Thoracic aorta (tissue), 2 donors: ENCODE results near the gene MSN. TPM values are rescaled to one million over a fixed set of nuclear protein-coding genes. Genes with fewer than 3 reads are reported as not detected.
"Not testable (repeated sequence)": the region's sequence is repeated elsewhere in the genome, so short reads cannot be mapped to it uniquely, and the experiment has no call there.

Experiments used
- ATAC-seq: fragments of 150-250 bp; one replicate; pipeline ENCODE4 v1.8.0; 2017; ENCODE audit warnings: low read depth; ENCODE audit not compliant: insufficient number of reproducible peaks, low FRiP score
- DNase-seq: peaks from one replicate; pipeline ENCODE4 v3.0.0-alpha.2; 2020; ENCODE audit warnings: low spot score
- H3K27ac ChIP-seq, 2 donors: fragments of 200-600 bp; sonication (generic); 1 replicate in 1 of 2; 2 replicates in 1 of 2; pipeline ENCODE4 v1.5.1; 2016; ENCODE audit warnings: mild to moderate bottlenecking in 2 of 2, moderate library complexity in 2 of 2
- H3K27me3 ChIP-seq: fragments of 200-600 bp; sonication (generic); replicated peaks from 2 replicates; pipeline ENCODE4 v1.6.0; 2016; ENCODE audit warnings: mild to moderate bottlenecking; ENCODE audit not compliant: insufficient read depth
- H3K36me3 ChIP-seq: fragments of 200-600 bp; sonication (generic); one replicate; pipeline ENCODE4 v1.5.1; 2016
- H3K4me1 ChIP-seq, 2 donors: fragments of 200-600 bp; sonication (generic); 1 replicate in 1 of 2; 2 replicates in 1 of 2; pipeline versions ENCODE4 v1.5.1 to v1.6.0; 2016; ENCODE audit warnings: low read depth in 2 of 2, mild to moderate bottlenecking in 1 of 2; ENCODE audit not compliant: control insufficient read depth in 1 of 2
- H3K4me3 ChIP-seq: fragments of 200-600 bp; sonication (generic); 2 replicates; pipeline ENCODE4 v1.5.1; 2016; ENCODE audit warnings: mild to moderate bottlenecking
- H3K9me3 ChIP-seq: fragments of 200-600 bp; sonication (generic); 2 replicates; pipeline ENCODE4 v1.5.1; 2016
- total RNA-seq, 2 donors: library from RNA; depleted of rRNA; stranded (reverse); fragments of >200 nt; gene quantifications; one replicate each; pipeline versions ENCODE4 v1.1.0 to v1.2.3, GENCODE V29; 2016
- TF ChIP-seq, protein P1 (sequence below): fragments of 200-600 bp; sonication (generic); IDR thresholded peaks from one replicate; pipeline ENCODE4 v1.5.1; 2019; ENCODE audit warnings: antibody characterized with exemption

The MSN gene
- total RNA-seq, 2 donors from 2014 or later = 365 to 428 TPM

DNA sequence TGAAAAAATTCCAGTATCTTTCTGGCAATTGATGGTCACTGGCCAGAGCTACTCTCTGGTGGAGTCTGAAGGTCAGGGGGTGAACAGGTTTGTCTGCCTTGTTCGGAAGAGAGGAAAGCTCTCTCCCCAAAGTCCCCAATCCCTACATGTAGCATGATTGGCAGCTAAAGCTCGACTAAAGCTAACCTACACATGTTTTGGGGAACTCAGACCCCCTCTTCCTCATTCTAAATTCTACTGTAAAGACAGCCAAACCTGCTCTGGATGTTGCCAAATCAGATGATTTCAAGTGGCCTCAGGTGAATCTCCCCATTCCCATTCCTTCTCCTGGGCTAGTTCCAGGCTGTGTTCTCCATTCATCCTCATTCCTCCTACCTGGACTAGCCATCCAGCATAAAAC is 84.1 kb downstream of the MSN start:
- TF ChIP-seq, protein P1, sequence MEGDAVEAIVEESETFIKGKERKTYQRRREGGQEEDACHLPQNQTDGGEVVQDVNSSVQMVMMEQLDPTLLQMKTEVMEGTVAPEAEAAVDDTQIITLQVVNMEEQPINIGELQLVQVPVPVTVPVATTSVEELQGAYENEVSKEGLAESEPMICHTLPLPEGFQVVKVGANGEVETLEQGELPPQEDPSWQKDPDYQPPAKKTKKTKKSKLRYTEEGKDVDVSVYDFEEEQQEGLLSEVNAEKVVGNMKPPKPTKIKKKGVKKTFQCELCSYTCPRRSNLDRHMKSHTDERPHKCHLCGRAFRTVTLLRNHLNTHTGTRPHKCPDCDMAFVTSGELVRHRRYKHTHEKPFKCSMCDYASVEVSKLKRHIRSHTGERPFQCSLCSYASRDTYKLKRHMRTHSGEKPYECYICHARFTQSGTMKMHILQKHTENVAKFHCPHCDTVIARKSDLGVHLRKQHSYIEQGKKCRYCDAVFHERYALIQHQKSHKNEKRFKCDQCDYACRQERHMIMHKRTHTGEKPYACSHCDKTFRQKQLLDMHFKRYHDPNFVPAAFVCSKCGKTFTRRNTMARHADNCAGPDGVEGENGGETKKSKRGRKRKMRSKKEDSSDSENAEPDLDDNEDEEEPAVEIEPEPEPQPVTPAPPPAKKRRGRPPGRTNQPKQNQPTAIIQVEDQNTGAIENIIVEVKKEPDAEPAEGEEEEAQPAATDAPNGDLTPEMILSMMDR = no peak
- ATAC-seq (no peak), DNase-seq (no peak)
- Histone ChIP-seq H3K36me3 (no peaks in the 10 kb centered on the region), H3K4me3 (no peak overlapping the region), H3K9me3 (no peaks in the 10 kb centered on the region), H3K27me3 (no peaks in the 10 kb centered on the region), H3K4me1 (no peaks in the 10 kb centered on the region), H3K27ac (no peak overlapping the region)

DNA sequence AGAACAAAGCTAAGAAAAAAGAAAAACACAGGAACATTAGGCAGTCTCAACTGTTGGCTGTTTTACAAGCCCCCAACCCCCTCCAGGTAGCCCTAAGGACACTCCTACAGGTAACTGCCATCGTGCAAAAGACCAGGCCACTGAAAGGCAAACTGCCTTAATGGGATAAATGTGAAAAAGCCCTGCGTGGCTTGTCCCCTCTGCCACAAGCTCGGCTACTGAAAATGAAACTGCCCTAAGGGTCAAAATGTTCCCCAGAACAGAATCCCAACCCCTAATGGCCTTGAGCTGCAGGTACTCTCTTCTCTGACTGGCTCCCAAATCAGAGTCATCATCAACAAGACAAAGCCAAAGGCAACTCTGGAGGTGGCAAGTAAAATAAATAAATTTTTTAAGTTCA is 84.8 kb downstream of the MSN start:
- Histone ChIP-seq H3K9me3 (no peaks in the 10 kb centered on the region), H3K27ac (no peak overlapping the region), H3K4me3 (no peak overlapping the region), H3K4me1 (no peaks in the 10 kb centered on the region), H3K36me3 (no peaks in the 10 kb centered on the region), H3K27me3 (no peaks in the 10 kb centered on the region)
- ATAC-seq = no peak
- no peak for DNase-seq
- TF ChIP-seq, protein P1 = no peak

DNA sequence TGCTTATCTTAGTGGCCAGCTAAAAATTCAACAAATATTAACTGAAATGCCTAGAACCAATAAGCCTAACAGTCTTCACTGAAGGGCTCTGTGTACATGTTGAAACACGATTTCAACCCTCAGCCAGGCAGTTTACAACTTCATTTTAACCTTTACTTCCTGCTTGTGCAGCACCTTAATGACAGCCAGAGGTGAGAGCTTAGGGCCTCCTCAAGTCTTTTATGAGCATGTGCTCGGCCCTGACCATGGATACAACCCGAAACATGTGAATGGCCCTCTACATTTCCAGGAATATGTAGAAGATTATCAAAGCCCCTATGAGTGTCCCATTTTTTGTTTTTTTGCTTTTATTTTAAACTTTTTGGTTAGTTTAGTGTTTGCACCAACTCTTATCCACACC is 88.3 kb downstream of the MSN start:
- Histone ChIP-seq H3K4me1 (no peaks in the 10 kb centered on the region), H3K4me3 (no peak overlapping the region), H3K36me3 (no peaks in the 10 kb centered on the region), H3K9me3 (no peaks in the 10 kb centered on the region), H3K27ac (no peak overlapping the region), H3K27me3 (no peaks in the 10 kb centered on the region)
- DNase-seq (no peak), ATAC-seq (no peak)
- TF ChIP-seq, protein P1 = no peak

DNA sequence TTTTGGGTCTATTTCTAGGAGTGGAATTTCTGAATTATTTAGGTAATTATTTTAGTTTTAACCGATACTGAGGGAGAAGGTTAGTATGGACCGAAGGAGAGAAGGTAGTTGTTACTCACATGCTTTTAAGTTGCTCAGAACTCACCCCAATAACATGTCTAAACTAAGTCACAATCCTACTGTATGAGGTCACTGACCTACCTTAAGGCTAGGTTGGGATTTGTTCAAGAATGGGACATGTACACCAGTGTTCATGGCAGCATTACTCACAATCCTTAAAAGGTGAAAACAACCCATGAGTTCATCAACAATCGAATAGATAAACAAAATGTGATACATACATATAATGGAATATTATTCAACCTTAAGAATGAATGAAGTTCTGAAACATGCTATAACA is 90.5 kb downstream of the MSN start:
- TF ChIP-seq, protein P1 = no peak
- no peak for DNase-seq
- no peaks in the 10 kb centered on the region for H3K9me3 ChIP-seq
- ATAC-seq = no peak
- H3K36me3 ChIP-seq = no peaks in the 10 kb centered on the region
- H3K4me1 ChIP-seq = no peaks in the 10 kb centered on the region
- no peak overlapping the region for H3K27ac ChIP-seq
- no peaks in the 10 kb centered on the region for H3K27me3 ChIP-seq
- no peak overlapping the region for H3K4me3 ChIP-seq

DNA sequence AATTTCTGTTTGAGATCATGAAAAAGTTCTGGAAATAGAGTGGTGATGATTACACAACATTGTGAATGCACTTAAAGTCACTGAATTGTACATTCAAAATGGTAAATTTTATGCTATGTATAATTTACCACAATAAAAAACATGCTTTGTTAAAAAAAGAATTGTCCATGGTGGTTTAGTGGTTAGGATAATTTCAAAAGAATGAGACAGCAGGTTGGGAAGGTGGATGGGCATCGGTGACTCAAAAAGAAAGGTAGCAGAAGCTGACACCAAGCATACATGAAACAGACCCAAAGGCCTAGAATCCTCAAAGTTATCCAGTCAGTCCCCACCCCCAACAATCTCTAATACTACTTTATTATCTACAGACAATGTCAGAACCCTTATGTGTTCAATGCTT is 91.1 kb downstream of the MSN start:
- TF ChIP-seq, protein P1 = no peak
- ATAC-seq = no peak
- no peaks in the 10 kb centered on the region for H3K36me3 ChIP-seq

DNA sequence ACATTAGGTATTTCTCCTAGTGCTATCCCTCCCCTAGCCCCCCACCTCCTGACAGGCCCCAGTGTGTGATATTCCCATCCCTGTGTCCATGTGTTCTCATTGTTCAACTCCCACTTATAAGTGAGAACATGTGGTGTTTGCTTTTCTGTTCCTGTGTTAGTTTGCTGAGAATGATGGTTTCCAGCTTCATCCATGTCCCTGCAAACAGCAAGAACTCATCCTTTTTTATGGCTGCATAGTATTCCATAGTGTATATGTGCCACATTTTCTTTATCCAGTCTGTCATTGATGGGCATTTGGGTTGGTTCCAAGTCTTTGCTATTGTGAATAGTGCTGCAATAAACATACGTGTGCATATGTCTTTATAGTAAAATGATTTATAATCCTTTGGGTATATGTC is 92.1 kb downstream of the MSN start:
- not testable (repeated sequence) for H3K9me3 ChIP-seq, DNase-seq, H3K36me3 ChIP-seq, H3K4me3 ChIP-seq, H3K4me1 ChIP-seq, H3K27ac ChIP-seq, H3K27me3 ChIP-seq, ATAC-seq

More for the DNA sequence above, 91.1 kb downstream of the MSN start:
- H3K4me1 ChIP-seq = no peaks in the 10 kb centered on the region
- H3K9me3 ChIP-seq = no peaks in the 10 kb centered on the region
- H3K4me3 ChIP-seq = no peak overlapping the region
- no peak overlapping the region for H3K27ac ChIP-seq
- no peaks in the 10 kb centered on the region for H3K27me3 ChIP-seq
- DNase-seq = no peak
